Sciatic nerve (tissue), 2 donors: ENCODE results near the gene EEF1AKMT3. TPM values are rescaled to one million over a fixed set of nuclear protein-coding genes. Genes with fewer than 3 reads are reported as not detected.
"Not testable (repeated sequence)": the region's sequence is repeated elsewhere in the genome, so short reads cannot be mapped to it uniquely, and the experiment has no call there.

Source experiments
- ATAC-seq: fragments of 200-7000 bp; cut with Tn5 transposase; one replicate; pipeline ENCODE4 v1.9.1; 2020; ENCODE audit warnings: mild to moderate bottlenecking, moderate library complexity
- DNase-seq: peaks from one replicate; pipeline ENCODE4 v3.0.0-alpha.2; 2020; ENCODE audit warnings: low spot score
- intact Hi-C: fragments of 100-400 bp; cut with DNase I; formaldehyde crosslinking; loops from one replicate; pipeline ENCODE4 v1.14.2; 2022
- total RNA-seq: library from RNA; stranded (reverse); fragmentation: NEBNext Ultra II Directional; extraction: Animal tissue kit (Norgen Biotek cat#: 25700); gene quantifications from one replicate; pipeline ENCODE4 v1.2.1, GENCODE V29; 2021
- donor health status: DM: no; HTN: no; CAD: no.
- donor health status: DM: no; HTN: no; CAD: no.

Gene EEF1AKMT3
- total RNA-seq, 1 donor from 2014 or later = 11.8 TPM

DNA sequence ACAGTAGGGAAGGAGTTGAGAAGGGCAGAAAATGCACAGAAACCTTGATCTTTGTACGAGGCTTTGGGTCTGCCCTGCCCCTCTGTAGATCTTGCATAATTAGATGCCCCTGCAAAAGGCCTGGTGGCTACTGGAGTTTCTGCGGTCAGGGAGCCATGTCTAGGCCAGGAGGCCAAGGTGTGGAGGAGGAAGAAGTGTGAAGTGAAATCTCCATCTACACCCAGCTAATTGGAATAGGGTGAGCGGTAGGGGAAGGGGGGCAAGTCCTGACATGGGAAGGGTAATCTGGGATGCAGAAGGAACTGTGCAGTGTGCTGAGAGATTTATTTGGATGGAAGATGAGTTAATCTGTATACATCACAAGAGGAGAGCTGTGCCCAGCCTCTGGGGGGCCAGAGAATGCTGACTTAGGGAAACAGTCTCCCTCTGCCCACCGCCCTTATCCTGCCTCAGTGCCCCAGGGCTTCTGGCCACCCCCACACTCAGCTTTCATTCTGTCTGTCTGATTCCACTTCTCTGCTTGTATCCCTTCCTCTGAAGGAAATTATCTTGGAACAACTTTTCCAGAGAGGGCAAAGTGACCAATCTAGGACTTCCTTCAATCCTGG, 10.9 kb upstream of the EEF1AKMT3 start:
- no peak for ATAC-seq
- intact Hi-C loops = no loop called here

DNA sequence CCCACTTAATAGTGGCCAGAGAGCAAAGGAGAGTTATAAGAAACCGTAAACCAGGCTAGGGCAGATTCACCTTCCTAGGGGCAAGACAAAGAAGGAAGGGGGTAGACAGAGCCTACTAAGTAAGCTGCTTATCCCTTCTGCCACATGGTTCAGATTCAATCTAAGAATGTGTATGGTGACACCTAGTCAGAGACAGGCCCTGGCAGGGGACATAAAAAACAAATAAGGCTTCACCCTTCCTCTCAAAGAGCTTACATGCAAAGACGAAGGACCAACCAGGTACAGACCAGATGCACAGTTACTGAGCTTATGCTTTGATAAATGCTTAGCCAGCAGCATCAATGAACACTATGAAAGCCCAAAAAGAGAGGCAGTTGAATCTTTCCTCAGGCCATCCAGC, 10.0 kb upstream of the EEF1AKMT3 start:
- no peak for DNase-seq
- no peak for ATAC-seq
- intact Hi-C loops = no loop called here

More for the DNA sequence above, 10.9 kb upstream of the EEF1AKMT3 start:
- no peak for DNase-seq

DNA sequence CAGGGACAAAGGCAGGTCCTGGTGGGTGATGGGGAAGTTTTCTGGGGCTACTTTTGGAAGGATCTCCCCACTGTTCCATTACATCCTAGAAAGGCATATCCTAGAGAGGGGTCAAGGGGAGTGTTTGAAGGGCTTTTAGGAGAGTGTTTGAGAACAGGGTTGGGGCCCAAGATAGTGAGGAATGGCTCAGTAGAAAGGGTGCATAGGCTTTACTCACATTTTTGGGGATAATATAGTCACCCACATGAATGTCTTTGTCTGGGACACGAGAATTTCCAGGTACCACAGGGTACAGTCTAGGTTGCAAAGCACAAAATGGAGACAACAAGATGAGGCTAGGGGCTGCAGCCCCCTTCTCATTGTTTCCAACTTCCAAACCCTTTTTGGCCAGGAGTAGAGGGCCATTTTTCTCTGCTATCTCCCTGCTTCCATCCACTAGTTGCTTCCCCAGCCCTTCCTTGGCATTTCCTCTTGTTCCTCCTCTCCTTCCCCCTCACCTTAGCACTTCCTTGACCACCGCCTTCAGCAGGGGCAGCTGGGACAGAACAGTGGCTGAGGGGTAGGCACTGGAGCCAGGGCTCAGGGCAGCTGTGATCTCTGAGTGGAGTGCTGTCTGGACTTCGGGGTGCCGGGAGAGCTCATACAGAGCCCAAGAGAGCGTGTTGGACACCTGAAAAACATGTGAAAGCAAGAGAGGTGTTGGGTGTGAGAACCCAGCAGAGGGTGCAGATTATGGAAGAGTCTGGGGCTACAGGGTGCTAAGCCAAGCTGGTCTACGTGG, 8.3 kb upstream of the EEF1AKMT3 start:
- ATAC-seq (no peak), DNase-seq (no peak)
- intact Hi-C loops = no loop called here

GRCh38 chr12:57764662-57765002, 7.8 kb upstream of the EEF1AKMT3 start:
- intact Hi-C loops = no loop called here
- no peak for ATAC-seq
- DNase-seq = no peak

DNA sequence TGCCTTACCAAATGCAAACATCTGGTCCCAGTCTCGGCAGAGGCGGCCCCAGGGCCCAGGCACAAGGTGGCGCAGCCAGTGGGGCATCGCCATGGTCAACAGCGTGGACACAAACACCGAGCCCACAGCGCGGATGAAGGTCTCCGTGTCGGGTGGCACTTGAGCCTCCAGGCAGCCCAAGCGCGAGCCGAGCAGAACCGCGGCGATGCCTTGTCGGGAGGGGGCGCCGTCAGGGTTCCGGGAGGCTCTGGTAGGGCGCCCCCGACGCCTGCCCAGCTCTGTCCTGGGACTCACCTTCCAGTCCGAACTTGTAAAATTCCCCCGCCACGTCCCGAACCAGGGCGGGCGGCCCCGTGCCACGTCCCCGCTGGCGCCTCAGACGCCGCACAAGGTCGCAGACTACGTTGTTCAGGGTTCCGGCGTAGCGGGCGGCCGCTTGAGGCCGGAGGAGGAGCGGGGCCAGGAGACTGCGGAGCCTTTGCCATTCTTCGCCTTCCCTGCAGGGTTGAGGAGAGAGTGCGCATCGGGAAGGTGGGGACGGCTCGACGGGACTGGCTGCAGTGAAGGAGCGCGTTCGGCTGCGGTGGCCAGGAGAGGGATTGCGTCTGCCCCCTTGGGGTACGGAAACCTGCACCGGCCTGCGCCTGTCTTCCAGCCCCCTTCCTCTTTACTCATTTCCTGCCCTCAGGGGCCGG, 7.3 kb upstream of the EEF1AKMT3 start:
- intact Hi-C loops = no loop called here
- ATAC-seq = peak; percentile 53
- DNase-seq = no peak

- intact Hi-C loops = no loop called here
- ATAC-seq (peak; percentile 3), DNase-seq (no peak)
Observed at GRCh38 chr12:57765698-57766463, 6.5 kb upstream of the EEF1AKMT3 start.

DNA sequence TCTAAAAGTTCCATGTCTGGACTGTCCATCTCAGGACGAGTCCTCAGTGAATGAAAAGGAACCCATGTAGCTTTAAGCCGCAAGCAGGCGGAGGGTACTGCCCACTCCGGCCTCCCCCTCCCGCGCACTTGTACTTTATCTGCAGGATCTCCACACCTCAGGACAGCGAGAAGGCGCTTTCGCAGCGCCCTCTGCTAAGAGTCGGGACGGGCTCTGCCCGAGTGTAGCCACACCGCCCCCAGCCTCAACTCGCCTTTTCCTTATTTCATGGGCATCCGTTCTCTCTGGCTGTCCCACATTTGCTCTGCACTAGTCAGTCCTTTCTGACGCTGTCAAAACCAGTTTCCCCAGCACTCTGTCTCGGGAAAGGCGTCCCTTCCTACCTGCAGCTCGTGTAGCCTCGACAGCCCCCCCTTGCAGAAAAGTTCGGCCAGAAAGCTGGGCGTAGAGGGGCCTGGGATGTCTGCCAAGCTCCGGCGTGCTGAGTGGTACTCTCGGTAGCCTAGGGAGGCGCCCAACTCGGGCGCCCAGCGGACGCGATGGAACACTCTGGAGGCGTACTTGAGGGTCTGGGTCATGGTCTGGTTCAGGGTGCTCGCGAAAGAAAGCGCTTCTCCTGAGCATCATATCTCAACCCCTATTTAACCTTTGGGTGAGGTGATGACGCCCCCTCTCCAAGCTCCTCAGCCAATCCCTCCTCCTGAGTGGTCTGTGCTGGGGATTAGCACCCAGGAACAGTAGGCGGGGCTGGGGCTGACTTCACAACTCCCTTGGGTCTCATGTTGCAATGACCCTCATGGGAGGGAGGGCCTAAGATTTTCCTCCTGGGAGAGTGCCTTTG, 5.7 kb upstream of the EEF1AKMT3 start, which contains the start of gene CYP27B1:
TSS of gene CYP27B1 (minus strand) at position 615 of the 841 bp plus-strand sequence. CDS start at position 578, 37 bp downstream.
- intact Hi-C loops = no loop called here
- DNase-seq (no peak), ATAC-seq (peak; percentile 14)

DNA sequence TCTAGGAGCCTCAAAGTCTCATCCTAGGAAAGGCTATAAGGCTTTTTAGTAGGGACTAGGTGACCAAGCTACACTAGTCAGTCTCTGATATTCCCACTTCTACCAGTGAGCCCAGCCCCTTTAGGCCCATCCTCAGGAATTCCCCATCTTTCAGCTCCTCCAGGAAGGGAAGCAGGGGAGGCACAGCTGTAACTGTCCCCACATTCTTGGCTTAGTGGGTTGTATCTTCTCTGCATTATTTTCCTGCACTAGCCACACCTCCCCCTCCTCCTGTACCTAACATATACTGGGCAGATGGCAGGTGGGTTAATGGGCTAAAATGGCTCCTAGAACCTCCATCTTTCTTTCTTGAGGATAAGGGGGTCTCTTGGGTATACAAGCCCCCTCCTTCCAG, 5.1 kb upstream of the EEF1AKMT3 start:
- intact Hi-C loops = no loop called here
- DNase-seq (no peak), ATAC-seq (no peak)

DNA sequence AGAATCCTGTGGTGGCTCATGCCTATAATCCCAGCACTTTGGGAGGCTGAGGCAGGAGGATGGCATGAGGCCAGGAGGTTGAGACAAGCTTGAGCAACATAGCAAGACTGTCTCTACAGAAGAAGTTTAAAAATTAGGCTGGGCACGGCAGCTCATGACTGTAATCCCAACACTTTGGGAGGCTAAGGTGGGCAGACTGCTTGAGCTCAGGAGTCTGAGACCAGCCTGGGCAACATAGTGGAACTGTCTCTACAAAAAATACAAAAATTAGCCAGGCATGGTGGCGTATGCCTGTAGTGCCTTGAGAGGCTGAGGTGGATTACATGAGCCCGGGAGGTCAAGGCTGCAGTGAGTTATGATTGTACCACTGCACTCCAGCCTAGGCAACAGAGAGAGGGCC, 4.5 kb upstream of the EEF1AKMT3 start:
- intact Hi-C loops = no loop called here
- ATAC-seq (no peak), DNase-seq (no peak)

- intact Hi-C loops = no loop called here
- ATAC-seq = no peak
- DNase-seq = no peak
Observed at GRCh38 chr12:57769594-57769993, 2.8 kb upstream of the EEF1AKMT3 start.

DNA sequence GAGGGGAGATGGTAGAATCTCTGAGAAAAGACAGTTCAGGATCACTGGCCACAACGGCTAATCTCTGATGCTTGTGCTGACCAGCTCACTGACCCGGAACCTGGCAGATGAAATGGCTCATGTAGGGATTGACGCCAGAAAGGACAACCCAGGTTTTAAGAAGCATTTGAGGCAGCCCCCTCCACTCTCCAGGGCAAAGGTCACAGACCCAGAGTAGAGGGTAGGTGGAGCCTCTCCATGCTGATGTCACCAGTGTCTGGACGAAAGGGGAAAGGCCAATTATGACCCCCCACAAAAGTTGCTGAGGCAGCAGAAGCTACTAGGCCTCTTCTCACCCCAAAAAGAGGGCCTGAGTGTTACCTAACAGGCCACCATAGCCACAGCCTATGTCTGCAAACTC, 1.7 kb upstream of the EEF1AKMT3 start:
- no peak for ATAC-seq
- intact Hi-C loops = no loop called here
- DNase-seq = no peak

DNA sequence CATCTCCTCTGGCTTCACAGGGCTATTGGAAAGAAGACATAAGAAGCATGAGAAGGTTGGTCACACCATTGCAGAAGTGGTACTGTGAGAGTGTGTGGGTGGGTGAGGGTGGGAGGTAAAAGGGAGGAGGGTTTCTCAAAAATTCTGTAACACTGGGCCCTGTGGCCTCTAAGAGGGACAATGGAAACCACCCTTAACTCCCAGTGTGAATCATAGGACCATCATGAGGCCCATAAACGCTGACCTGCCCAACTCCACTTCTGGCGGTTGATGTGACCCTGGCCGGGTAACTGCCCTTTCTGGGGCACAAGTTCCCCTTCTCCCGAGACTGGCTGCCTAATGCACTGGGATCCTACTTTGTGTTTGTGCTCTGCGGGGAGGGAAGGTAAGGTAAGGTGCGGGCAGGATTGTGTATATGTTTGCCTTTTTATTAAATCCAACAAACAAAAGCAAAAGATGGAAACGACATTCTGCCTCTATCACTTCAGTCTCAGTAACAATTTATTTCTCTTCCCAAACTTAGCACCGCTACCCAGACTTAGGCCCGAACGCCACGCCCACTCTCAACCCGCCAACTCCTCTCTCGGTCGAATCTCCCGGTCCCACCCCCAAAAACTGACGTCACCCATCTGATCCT, 1.1 kb upstream of the EEF1AKMT3 start:
- ATAC-seq (peak; percentile 88), DNase-seq (peak; percentile 94)
- intact Hi-C loops = no loop called here

DNA sequence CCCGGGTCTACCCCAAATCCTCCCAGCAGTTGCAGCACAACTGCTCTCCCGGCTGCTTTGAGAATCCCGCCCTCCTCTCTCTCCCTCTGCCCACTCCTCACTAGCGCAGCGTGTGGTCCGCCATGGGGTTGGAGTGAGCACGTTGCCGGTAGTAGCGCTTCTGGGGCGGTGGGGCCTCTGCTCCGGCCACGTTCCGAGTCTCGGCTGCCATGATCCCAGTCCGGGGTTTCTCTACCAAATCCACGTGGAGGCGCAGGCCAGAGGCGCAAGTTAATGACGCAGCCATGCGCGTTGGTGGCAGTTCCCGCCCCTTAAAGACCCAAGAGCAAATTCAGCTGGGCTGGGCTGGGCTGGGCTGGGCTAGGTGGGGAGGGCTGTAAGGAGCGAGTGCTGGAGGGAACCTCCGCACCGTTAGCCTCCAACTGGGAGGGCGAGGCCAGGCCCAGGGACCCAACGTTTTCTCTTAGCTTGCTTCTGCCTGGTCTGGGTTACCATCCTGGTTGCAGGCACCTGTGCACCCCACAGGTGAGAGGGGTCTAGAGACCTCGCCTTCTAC, 463 bp upstream of the EEF1AKMT3 start, which contains the start of gene METTL1:
TSS of gene METTL1 (minus strand) at position 233 of the 556 bp plus-strand sequence. CDS start at position 211, 22 bp downstream.
- DNase-seq (peak; percentile 95), ATAC-seq (peak; percentile 98)
- intact Hi-C loops = no loop called here

DNA sequence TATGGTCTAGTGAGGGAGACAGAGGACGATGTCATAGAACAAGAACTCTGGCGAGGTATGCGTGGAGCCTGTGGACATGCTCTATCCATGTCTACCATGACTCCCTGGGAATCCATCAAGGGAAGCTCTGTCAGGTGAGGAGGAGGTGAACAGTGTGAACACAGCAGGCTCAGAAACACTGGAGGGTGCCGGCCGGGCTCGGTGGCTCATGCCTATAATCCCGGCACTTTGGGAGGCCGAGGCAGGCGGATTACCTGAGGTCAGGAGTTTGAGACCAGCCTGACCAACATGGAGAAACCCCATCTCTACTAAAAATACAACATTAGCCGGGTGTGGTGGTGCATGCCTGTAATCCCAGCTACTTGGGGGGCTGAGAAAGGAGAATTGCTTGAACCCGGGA, 2.2 kb downstream of the EEF1AKMT3 start:
- DNase-seq, ATAC-seq, intact Hi-C loops: not testable (repeated sequence)

DNA sequence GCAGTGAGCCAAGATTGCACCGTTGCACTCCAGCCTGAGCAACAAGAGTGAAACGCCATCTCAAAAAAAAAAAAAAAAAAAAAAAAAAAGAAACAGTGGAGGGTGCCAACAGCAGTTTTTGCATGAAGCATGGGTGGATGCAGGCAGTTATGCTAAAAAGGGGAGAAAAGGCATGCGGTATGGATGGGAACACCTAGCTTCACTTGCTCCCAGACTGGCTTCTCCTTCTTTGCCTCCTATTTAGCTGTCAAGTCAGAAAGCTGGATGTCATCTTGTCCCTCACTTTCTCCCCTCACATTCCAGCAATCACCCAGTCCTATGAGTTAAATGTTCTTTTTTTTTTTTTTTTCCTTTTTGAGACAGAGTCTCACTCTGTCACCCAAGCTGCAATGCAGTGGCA, 2.6 kb downstream of the EEF1AKMT3 start:
- ATAC-seq (no peak), DNase-seq (no peak)
- intact Hi-C loops = no loop called here

GRCh38 chr12:57775563-57776246, 3.3 kb downstream of the EEF1AKMT3 start:
- no peak for DNase-seq
- no peak for ATAC-seq
- intact Hi-C loops = no loop called here

DNA sequence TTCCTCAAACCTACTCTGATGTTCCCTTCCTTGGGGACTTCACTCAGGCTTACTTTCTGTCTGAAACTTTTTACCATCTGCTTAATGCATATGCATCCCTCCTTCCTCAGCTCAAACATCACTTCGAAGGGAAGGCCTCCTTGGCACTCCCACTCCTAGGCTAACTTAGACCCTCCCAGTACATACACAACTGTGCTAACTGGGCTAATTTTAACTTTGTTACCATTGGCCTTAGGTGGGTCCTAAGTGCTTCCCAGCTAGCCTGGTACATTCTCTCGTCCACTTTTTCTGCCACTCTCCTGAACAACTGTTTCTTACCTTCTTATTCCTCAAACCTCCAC, 3.8 kb downstream of the EEF1AKMT3 start:
- ATAC-seq = no peak
- intact Hi-C loops = no loop called here
- no peak for DNase-seq
